Measurements from ENCODE around the gene KCNK16.
"Not testable (repeated sequence)": the region's sequence is repeated elsewhere in the genome, so short reads cannot be mapped to it uniquely, and the experiment has no call there.

Gene KCNK16

DNA sequence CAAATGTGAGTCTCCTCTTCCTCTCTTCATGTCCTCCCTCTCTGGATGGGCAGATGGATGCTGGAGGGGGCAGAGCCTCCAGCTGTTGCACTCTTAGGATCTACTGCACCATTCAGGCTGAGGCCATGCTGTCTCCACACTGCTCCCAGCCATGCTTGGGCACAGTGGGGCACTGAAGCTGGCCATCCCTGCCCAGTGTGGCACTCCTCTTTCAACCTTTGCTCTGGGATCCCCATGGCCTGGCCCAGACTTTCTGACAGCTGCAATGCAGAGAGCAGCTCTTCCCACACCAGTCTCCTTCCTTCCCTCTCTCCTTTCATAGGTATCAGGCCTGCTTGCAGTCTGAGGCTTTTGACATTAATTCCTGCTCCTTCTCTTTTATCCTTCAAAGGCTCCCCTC is 17.6 kb downstream of the KCNK16 start:
- no peak for DNase-seq

DNA sequence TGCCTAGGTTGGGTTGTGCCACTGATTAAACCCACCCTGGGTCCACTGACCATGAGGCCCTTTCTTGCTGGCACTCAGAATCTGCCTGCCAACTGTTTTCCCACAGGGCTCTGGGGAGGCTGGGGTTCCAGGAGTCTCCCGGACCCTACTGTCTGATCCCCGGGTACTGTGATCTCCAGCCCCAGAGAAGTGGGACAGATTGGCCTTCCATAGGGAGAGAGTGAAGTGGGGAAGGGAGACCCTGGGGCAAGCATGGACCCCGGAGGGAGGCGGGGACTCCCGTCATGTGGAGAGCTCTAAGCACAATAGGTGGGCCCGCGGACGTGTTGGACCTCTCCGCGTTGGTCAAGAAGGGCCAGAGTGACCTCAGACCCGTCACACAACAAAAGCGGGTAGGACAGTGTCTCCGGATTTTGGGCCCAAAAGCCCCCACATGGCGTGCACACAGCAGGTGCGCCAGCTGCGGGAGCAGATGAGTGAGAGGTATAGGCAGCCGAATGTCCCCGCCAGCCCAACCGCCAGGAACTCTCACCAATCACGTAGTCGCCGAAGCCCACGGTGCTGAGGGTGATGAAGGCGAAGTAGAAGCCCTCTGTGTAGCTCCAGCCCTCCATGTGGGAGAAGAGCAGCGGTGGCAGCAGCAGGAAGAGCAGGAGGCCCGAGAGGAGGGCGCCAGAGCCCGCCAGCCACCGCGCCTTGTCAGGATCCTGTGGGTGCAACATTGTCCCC is 18.9 kb downstream of the KCNK16 start:
- no peak for DNase-seq

DNA sequence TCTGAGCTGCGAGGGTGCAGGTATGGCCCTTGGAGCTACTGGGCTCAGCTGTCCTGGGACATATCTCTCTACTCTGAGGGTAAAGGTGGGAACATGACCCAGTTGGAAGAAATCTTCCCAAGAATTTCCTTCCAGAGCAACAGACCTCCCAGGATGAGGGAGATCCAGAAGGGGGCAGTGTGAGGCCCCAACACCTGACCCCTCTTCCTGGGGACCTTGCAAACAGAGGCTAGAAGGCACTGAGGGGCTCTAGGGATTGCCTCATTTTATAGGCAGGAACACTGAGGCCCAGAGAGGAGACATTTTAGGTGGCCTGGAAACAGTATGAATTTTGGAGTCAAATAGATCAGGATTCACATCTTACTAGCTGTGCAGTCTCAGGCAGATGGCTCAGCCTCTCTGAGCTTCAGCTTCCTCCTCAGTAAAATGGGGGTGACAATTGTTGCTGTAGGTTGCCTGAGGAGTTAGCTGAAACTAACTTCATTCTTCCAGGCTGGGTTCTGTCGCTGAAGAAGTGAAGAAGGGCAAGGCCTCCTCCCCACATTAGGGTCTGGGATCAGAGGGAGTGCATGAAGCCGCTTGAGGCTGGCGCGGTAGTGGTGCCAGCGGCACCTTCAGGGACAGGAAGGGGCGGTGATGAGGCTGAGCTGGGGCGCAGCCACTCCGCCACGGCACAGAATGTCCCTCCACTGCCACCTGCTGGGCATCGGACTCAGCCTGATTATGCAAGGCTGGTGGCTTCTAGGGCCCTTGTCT is 19.7 kb downstream of the KCNK16 start:
- DNase-seq, result peak; percentile 92

DNA sequence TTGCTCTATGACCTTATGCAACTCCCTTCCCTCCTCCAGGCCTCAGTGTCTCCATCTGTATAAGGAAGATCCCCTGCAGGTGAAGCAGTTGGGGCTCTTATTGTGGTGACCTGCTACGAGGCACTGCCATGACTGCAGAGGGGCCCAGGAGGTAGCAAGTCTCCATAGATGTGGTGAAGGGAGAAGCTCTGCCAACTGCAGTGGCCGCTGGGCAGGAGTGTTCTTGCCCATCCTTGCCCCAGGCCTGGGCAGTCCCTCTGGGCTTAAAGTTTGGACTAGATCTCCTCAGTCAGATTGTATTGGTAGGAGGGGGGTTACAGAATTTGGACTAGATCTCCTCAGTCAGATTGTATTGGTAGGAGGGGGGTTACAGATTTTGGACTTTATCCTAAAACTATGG is 20.5 kb downstream of the KCNK16 start:
- DNase-seq, result no peak

DNA sequence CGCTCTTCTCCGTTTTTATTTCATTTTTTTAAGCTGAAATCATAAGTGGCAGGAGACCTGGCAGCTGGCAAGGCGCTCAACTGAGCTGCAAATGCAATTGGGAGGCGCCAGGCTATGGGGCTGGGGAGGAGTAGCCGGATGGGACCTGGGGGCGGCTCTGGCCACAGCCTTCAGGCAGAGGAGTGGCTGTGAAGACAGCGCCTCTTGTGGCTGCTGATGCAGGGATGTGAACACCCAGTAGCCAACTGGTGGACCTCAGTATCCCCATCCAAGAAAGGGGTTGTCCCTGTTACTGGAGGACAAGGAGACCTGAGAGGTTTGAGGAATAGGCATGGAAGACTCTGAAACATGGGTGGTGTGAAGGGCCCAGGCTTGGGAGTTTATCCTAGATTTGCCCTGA is 20.9 kb downstream of the KCNK16 start:
- peak; percentile 33 for DNase-seq

DNA sequence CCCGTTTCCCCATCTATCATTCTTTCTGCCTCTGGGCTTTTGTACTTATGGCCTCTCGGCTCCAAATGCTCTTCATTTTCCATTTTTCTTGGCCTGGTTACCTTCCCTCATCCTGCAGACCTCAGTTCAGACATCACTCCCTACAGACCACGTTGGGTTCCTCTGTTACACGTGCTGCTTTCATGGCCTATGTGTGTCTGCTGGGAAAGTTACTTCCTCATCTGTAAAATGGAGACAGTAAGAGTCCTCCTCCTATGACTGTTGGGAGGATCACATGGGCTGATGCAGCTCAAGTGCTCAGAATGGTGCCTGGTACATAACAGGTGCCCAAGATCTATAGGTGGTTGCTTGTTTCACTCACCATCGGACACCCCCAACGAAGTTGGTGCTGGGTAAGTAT is 21.8 kb downstream of the KCNK16 start:
- DNase-seq, result peak; percentile 14

DNA sequence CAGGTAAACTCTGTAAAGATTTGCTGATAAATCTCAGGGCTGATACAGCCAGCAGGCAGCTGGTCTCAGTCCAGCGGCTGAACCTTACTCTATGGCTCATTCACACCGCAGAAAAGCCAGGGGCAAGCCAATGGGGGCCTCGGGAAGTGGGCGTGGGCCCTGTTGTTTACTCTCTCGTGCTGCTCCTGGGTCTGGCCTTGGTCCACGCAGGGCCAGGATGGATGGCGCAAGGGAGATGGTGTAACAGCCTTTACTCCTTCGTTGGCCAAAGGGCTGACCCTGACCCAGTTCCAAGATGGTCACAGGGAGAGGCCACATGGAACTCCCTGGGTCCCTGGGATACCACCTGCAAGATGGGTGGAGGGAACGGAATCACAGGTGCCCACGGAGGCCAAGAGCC is 24.4 kb downstream of the KCNK16 start:
- no peak for DNase-seq

DNA sequence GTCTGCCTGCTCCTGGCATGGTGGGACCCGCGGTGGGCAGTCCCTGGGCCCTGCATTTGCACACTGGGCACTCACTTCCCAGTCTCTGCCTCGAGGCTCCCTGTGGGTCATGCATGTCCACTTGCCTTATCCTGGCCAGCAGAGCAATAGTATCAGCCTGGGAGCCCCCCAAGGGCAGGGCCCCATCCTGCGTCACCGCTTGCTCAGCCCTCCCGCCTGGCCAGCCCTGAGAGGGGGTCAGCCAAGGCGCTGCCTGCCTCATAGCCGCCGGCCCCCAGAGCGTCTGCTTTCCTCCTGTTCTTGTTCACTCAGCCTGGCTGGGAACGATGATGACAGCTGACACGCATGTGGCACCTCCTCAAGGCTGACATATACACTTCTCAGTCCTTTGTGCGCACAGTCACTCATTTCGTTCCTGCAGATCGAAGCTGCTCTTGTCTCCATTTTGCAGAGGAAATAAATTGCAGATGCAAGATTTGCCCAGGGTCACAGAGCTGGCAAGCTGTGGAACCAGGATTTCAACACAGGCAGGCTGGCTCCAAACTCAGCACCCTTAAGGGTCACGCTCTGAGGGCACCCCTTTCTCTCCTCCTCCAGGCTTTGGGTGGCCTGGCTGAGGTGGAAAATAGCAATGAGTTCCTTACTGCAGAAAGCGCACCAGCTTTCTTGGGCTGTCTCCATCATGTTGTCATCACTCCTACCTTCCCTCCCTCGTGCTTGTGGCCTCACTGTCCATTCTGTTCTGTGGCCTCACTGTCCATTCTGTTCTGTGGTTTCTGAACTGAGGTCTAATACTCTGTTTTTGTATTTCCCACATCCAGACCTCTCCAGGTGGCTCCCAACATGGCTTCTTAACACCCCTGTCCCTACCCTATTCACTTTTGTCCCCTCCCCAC is 25.5 kb downstream of the KCNK16 start:
- DNase-seq, result no peak

DNA sequence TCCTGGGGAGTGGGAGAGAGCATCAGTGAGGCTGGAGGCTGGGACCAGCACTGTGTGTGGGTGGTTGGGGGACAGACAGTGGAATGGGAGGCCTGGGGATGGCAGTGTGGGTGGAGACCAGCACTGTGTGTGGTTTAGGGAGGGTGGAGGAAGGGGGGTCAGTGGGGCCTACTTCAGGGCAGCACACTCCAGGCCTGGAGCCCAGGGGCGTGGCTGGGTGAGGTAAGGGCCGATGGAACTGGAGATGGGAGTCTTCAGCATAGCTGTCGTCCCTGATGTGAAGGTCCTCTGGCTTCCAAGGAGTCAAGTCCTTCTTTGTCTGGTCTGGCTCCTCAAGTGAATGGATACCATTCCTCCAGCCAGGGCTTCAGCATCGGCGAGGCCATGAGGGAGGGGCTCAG is 26.9 kb downstream of the KCNK16 start:
- DNase-seq, result no peak

DNA sequence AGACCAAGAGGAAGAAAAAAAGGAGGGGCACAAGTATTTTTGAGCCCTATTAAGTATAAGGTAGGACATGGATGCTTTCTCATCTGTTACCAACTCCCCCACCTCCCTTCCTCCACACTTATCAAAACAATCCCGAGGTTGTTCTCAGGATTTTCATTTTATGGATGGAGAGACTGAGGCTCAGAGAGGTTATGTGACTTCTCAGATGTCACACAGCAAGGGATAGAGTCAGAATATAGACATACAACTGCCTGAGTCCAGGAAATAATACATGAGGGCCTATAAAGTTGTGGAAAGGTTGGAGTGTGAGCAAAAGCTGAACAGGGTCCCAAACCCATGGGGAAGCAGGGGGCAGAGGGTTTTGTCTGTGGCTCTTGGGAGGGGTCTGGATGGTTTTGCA is 27.6 kb downstream of the KCNK16 start:
- DNase-seq, result no peak

DNA sequence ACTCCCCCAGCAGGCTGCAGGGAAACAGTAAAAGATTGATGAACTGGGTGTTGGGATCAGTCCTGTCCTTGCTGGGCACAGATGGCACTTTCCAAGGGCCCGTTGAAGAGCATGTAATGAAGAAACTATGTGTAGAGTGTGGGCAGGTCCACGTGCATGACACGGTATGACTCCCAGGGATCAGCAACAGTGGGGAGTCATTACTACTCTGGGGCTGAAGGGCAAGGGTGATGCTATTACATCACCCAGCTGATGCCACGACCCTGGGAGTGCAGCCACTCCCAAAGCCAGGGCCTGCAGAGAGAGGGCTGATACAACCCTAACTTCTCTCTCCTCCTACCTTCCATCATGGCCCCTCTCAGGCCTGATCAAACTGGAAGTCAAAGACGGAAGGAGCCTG is 28.4 kb downstream of the KCNK16 start:
- no peak for DNase-seq

DNA sequence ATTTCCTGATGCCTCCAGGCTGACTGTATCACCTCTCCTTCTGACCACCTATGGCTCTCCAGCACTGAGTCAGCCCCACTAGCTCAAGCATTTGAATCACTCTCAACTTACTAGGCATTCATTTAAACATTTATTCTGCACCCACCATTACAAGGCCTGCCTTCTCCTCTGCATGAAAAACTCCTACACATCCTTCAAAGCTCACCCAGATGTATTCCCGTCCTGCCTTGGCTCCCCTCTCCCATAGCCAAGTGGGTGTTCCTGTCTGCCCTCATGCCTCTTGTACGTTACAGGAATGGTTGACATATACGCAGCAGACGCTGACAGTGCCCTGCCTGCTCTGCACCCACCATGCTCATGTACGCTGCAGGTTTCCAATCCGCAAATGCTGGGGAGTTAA is 29.9 kb downstream of the KCNK16 start:
- DNase-seq, result no peak

DNA sequence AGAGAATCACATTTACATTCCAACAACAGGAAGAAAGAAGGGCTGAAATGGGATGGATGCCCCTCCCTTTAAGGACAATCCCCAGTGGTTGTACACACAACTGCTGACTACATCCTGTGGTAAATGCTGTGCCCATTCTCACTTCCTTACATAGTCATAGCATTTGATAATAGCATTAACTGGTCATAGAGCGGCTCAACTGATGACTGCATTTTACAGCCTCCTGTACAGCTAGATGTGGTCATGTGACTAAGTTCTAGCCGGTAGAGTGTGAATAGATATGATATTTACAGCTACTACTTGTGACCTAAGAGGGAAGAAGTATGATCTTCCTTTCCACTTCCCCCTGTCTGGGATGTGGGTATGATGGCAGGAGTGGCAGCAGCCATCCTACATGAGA is 33.0 kb downstream of the KCNK16 start:
- no peak for DNase-seq

DNA sequence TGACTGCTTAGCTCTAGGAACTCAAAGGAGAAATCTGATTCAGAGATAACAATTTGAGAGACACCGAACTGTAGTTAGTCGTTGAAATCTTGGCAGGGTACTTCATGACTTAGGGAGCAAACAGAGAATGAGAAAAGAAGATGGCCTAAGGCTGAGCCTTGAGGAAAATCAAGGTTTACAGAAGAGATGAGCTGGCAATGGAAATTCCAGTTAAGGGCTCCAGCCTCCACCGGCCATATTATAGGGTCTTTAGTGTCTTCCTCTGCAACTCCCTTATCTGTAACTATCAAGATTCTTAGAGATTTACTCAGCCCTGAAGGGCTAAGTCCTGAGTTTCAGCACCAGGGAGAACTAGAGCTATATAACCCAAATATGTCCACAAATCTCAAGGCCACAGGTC is 34.9 kb downstream of the KCNK16 start:
- DNase-seq, result no peak

DNA sequence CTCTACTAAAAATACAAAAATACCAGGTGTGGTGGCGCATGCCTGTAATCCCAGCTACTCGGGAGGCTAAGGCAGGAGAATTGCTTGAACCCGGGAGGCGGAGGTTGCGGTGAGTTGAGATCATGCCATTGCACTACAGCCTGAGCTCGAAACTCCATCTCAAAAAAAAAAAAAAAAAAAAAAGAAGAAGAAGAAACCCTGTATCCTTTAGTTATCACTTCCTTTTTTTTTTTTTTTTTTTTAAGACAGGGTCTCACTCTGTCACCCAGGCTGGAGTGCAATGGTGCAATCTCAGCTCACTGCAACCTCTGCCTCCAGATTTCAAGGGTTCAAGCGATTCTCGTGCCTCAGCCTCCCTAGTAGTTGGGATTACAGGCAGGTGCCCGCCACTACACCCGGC is 35.9 kb downstream of the KCNK16 start:
- not testable (repeated sequence) for DNase-seq

DNA sequence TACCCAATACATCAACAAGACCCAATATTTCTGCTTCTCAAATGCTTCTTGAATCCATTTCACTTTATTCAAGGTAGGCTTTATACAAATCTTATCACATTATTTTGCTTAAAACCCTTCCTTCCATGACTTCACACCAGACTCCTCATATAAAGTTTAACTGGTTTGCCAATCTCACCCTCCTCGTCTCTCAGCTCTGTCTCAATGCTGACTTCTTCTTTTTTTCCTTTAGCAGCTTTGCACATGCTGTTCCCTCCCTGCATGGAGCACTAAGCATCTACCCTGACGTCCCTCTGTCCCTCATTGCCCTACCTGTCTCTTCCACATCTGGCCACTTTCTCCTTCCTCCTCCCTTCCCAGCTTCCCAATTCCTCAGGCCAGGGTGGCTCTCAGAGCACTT is 39.7 kb downstream of the KCNK16 start:
- DNase-seq, result no peak

DNA sequence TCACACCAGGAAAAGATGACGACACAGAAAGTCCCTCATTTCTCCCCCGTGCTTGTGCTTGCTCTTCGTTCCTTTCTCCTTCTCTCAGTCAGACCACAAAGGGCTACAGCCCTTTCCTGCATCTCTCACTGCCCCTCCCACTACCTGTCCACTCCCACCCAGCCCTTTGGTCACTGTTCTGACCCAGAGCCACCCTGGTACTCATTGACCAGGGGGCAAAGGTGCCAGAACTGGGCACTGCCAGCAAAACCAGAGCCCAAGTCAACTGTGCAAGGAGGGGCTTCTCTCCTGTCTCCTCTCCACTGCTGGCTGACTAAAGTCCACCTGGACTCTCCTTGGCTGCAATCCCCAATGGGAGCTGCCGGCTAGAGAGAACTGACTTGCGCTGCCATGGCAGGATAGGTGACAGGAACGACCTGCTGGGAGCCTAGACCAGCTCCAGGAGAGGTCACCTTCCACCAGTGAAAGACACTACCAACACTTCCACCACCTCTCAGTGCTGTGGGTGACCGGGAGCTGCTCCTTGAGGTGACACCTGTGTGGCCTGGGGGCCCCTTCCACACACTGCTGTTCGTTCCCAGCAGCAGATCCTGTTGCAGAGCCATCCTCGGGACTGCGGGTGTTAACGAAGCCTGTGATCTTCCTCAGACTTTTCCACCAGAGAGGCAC is 41.1 kb downstream of the KCNK16 start:
- DNase-seq, result no peak

DNA sequence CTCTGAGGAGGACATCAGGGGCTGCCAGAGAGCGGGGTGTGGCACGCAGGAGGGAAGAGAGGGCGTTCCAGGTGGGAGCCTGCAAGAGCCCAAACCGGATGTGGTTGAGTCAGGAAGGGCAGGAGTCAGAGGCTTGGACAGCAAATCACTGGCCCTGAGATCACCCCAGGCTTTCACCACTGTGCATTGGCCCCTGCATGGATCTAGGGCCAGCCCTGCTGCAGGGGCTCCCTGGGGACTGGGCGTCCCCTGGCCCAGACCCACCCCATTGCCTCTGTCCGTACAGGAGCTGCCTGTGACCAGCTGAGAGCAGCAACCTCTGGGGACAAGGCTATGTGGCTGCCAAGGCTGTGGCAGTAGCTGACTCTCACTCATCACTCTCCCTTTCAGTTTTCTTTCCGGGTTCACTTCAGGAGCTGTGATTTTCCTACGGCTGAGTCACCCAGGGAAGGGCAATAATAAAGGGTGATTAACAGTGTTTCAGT is 42.2 kb downstream of the KCNK16 start:
- peak; percentile 67 for DNase-seq

DNA sequence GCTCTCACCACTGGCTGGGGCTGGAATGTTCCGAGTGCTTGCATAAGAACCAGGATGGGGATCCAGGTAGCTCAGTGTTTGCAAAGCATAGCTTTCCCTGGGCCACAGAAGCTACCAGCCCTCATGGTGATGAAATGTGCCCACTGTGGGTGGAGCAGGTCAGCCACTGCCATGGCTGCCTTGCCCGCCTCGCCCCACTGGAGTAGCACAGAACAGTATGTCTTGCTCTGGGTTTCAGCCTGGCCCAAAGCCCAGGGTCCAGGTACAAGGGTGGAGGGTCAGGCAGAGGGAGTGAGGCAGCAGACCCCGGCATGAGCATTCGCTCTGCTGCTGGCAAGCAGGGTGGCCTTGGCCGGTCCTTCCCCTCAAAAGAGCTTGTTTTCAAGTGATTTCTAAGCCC is 43.0 kb downstream of the KCNK16 start:
- no peak for DNase-seq

DNA sequence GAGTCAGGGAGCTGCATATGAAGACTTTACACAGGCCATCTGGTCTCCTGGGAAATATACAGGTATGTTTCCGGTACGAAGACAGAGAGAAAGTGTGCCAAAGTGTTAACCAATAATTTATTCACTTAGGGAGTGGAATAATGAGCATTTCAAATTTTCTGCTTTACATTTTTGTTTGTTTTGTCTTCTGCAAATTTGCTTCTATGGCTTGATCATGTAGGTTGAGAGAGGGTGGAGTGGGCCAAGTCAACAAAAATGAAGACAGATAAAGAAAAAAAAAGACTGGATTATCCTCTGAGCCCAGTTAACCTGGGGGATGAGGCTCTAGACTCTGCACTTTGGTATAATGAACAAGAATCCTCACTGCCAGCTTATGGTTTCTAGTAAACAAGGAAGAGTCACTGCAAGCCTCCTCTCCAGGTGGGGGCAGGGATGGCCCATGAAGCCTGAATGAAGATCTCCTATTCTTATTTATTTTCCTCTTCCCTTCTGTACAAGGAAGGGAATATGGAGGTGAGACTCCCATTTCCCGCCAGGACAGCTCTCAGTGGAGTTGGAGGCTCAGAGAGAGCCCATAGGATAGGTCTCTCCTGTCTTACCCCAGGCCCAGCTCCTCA is 46.0 kb downstream of the KCNK16 start:
- peak; percentile 17 for DNase-seq

DNA sequence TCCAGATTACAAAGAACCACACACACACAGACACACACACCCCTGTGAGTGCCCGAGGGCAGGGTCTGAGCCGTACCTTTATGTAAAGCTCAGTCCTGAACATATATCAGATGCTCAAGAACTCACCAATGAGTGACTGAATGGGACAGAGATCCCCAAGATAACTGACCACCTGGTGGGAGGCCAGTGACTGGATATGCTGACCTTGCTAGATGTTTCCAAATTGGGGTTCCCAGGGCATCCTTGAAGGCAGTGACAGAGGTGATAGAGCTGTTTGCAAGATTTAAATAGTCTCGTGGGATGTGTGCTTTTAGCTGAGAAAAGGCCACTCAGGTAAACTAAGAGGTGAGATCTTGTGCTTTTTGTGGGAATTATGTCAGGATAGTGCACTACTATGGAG is 47.6 kb downstream of the KCNK16 start:
- no peak for DNase-seq

DNA sequence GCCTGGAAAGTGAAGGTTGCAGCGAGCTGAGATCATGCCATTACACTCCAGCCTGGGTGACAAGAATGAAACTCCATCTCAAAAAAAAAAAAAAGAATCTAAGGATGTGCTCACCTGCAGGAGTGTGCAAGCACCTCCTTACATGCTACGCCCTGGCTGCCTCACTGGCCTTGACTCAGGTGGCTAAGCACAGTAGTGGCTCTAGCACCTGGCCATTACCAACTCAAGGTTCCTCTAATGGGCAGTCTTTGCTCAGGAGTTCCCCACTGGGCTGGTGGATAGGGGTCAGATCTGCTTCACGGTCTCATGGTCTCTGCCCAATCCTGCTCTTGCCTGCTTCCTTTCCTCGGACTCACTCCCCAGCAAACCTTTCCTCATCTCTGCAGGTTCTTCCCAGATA is 48.0 kb downstream of the KCNK16 start:
- DNase-seq, result no peak
